Suprapubic skin (tissue), 4 donors: ENCODE data around the gene CHAC2.

Experiments
- EP300 ChIP-seq: sonication (generic); formaldehyde crosslinking; IDR thresholded peaks from one replicate; pipeline ENCODE4 v1.6.1; 2017; ENCODE audit warnings: antibody characterized with exemption
- POLR2A ChIP-seq, 2 donors: fragments of 450-650 bp; IDR thresholded peaks; one replicate each; pipeline ENCODE4 v1.6.1; 2017; ENCODE audit warnings: antibody characterized with exemption in 2 of 2, mild to moderate bottlenecking in 2 of 2, moderate library complexity in 2 of 2
- POLR2AphosphoS5 ChIP-seq, 3 donors: sonication (generic); formaldehyde crosslinking; IDR thresholded peaks; one replicate each; pipeline ENCODE4 v1.6.1; 2017; ENCODE audit warnings: antibody characterized with exemption in 3 of 3
- TF ChIP-seq, protein P1 (sequence below), 2 donors: fragments of 200-600 bp in 1 of 2; fragments of 450-650 bp in 1 of 2; sonication (generic) in 1 of 2; IDR thresholded peaks; one replicate each; pipeline ENCODE4 v1.5.1; 2016 to 2019; ENCODE audit warnings: antibody characterized with exemption in 2 of 2, mild to moderate bottlenecking in 1 of 2, moderate library complexity in 1 of 2

GRCh38 chr2:53793261-53793660 is 25.7 kb downstream of the CHAC2 start:
- TF ChIP-seq, protein P1, sequence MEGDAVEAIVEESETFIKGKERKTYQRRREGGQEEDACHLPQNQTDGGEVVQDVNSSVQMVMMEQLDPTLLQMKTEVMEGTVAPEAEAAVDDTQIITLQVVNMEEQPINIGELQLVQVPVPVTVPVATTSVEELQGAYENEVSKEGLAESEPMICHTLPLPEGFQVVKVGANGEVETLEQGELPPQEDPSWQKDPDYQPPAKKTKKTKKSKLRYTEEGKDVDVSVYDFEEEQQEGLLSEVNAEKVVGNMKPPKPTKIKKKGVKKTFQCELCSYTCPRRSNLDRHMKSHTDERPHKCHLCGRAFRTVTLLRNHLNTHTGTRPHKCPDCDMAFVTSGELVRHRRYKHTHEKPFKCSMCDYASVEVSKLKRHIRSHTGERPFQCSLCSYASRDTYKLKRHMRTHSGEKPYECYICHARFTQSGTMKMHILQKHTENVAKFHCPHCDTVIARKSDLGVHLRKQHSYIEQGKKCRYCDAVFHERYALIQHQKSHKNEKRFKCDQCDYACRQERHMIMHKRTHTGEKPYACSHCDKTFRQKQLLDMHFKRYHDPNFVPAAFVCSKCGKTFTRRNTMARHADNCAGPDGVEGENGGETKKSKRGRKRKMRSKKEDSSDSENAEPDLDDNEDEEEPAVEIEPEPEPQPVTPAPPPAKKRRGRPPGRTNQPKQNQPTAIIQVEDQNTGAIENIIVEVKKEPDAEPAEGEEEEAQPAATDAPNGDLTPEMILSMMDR (IDR thresholded peaks at IDR 0.05) = no peak
- no peak for TF ChIP-seq POLR2A (IDR thresholded peaks at IDR 0.05)
- no peak for TF ChIP-seq POLR2AphosphoS5 (IDR thresholded peaks at IDR 0.05)
- no peak for TF ChIP-seq EP300
